ENCODE data around the gene ZFP37.

The ZFP37 gene

DNA sequence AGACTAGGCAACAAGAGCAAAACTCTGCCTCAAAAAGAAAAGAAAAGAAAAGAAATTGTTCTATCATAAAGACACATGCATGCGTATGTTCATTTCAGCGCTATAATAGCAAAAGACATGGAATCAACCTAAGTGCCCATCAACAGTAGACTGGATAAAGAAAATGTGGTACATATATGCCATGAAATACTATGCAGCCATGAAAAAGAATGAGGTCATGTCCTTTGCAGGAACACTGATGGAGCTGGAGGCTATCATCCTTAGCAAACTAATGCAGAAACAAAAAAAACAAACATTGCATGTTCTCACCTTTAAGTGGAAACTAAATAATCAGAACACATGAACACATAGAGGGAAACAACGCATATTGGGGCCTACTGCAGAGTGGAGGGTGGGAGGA lies 38.3 kb downstream of the ZFP37 start:
- Histone ChIP-seq H3K4me1 (ENCODE audit: control extremely low read depth in 1 of 4, control insufficient read depth in 4 of 4, insufficient read depth in 4 of 4, low read length in 3 of 4) (no peaks in the 10 kb centered on the region), H3K27ac (ENCODE audit: insufficient read depth in 1 of 2, low read depth in 1 of 2, low read length in 2 of 2, poor library complexity in 1 of 2, severe bottlenecking in 2 of 2) (no peak overlapping the region), H3K4me3 (ENCODE audit: control insufficient read depth in 1 of 7, extremely low read depth in 1 of 7, insufficient read depth in 4 of 7, low read depth in 2 of 7, low read length in 6 of 7) (no peak overlapping the region), H3K9me3 (ENCODE audit: control extremely low read depth in 1 of 5, control insufficient read depth in 4 of 5, insufficient read depth in 2 of 5, low read depth in 1 of 5, low read length in 4 of 5) (peaks cover 1 to 36% (median 3%) of the 10 kb centered on the region in 5 experiments), H3K27me3 (replicated peaks in 2 of 5; ENCODE audit: control insufficient read depth in 4 of 5, insufficient read depth in 5 of 5, low read length in 4 of 5) (peaks cover 0 to under 1% (median 0%) of the 10 kb centered on the region in 5 experiments), H3K36me3 (ENCODE audit: control insufficient read depth in 4 of 4, insufficient read depth in 4 of 4, low read length in 3 of 4) (no peaks in the 10 kb centered on the region)
- ChIA-PET CTCF (interaction anchor here (1.1 kb wide), 1 partner anchor 74 kb away, joined by 3 read pairs; no protein-coding TSS in a partner anchor), POLR2A (no interaction called here)
- 100% methylated on average over 2 of the region's 3 CpGs for WGBS (ENCODE audit: insufficient coverage)
- no peak for DNase-seq

DNA sequence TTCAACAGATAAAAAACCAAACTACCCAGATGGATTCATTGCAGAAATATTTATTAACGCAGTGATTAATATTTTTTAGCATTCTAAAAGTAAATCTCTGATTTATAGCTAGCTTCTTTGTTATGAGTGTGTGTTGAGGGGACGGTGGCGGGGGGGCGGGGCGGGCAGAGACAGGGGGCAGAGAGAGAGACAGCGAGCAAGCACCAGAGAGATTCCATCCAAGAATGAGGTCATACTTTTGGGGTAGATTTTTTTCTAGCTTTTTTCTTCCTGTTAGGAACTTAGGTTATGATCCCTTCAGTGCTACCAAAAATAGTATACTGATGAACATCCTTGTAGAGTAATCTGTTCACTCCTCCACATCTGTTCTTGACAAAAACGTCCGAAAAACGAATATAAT lies 44.0 kb downstream of the ZFP37 start:
- DNase-seq: no peak
- Histone ChIP-seq H3K9me3 (ENCODE audit: control extremely low read depth in 1 of 5, control insufficient read depth in 4 of 5, insufficient read depth in 2 of 5, low read depth in 1 of 5, low read length in 4 of 5) (peaks cover 7 to 46% (median 11%) of the 10 kb centered on the region in 5 experiments), H3K4me1 (ENCODE audit: control extremely low read depth in 1 of 4, control insufficient read depth in 4 of 4, insufficient read depth in 4 of 4, low read length in 3 of 4) (peaks cover 0 to 1% (median 0%) of the 10 kb centered on the region in 4 experiments), H3K27ac (ENCODE audit: insufficient read depth in 1 of 2, low read depth in 1 of 2, low read length in 2 of 2, poor library complexity in 1 of 2, severe bottlenecking in 2 of 2) (no peak overlapping the region), H3K4me3 (ENCODE audit: control insufficient read depth in 1 of 7, extremely low read depth in 1 of 7, insufficient read depth in 4 of 7, low read depth in 2 of 7, low read length in 6 of 7) (peak overlapping the region in 2 of 7 experiments; percentile 60 to 74), H3K27me3 (replicated peaks in 2 of 5; ENCODE audit: control insufficient read depth in 4 of 5, insufficient read depth in 5 of 5, low read length in 4 of 5) (peaks cover 0 to 8% (median 0%) of the 10 kb centered on the region in 5 experiments), H3K36me3 (ENCODE audit: control insufficient read depth in 4 of 4, insufficient read depth in 4 of 4, low read length in 3 of 4) (no peaks in the 10 kb centered on the region)
- WGBS (ENCODE audit: insufficient coverage): no CpG with 5 or more reads among the region's 9 CpGs
- ChIA-PET CTCF (no interaction called here), POLR2A (no interaction called here)

GRCh38 chr9:113011911-113012381 lies 44.6 kb downstream of the ZFP37 start, which contains the start of gene ZNF883:
Gene ZNF883, minus strand, starts transcription at chr9:113012192.
- DNase-seq: peak; percentile 22 to 76 (median 59)
- no peak within 1 kb of the TSS for H3K27ac ChIP-seq (ENCODE audit: insufficient read depth in 1 of 2, low read depth in 1 of 2, low read length in 2 of 2, poor library complexity in 1 of 2, severe bottlenecking in 2 of 2)
- ChIA-PET POLR2A (no interaction called here), CTCF (no interaction called here)
- H3K4me3 ChIP-seq (ENCODE audit: control insufficient read depth in 1 of 7, extremely low read depth in 1 of 7, insufficient read depth in 4 of 7, low read depth in 2 of 7, low read length in 6 of 7): peak within 1 kb of the TSS in 6 of 7 experiments; percentile 18 to 74 (median 50)
- peaks cover 0 to 8% (median 0%) of the 10 kb centered on the region in 5 experiments for H3K27me3 ChIP-seq (replicated peaks in 2 of 5; ENCODE audit: control insufficient read depth in 4 of 5, insufficient read depth in 5 of 5, low read length in 4 of 5)
- peaks cover 0 to 1% (median 0%) of the 10 kb centered on the region in 4 experiments for H3K4me1 ChIP-seq (ENCODE audit: control extremely low read depth in 1 of 4, control insufficient read depth in 4 of 4, insufficient read depth in 4 of 4, low read length in 3 of 4)
- 5% methylated on average over 21 of the region's 30 CpGs for WGBS (ENCODE audit: insufficient coverage)
- peaks cover 7 to 43% (median 14%) of the 10 kb centered on the region in 5 experiments for H3K9me3 ChIP-seq (ENCODE audit: control extremely low read depth in 1 of 5, control insufficient read depth in 4 of 5, insufficient read depth in 2 of 5, low read depth in 1 of 5, low read length in 4 of 5)
- H3K36me3 ChIP-seq (ENCODE audit: control insufficient read depth in 4 of 4, insufficient read depth in 4 of 4, low read length in 3 of 4): no peaks in the 10 kb centered on the region

- H3K4me3 ChIP-seq (ENCODE audit: control insufficient read depth in 1 of 7, extremely low read depth in 1 of 7, insufficient read depth in 4 of 7, low read depth in 2 of 7, low read length in 6 of 7): no peak overlapping the region
- H3K36me3 ChIP-seq (ENCODE audit: control insufficient read depth in 4 of 4, insufficient read depth in 4 of 4, low read length in 3 of 4): peaks cover 0 to 6% (median 0%) of the 10 kb centered on the region in 4 experiments
- no peak overlapping the region for H3K27ac ChIP-seq (ENCODE audit: insufficient read depth in 1 of 2, low read depth in 1 of 2, low read length in 2 of 2, poor library complexity in 1 of 2, severe bottlenecking in 2 of 2)
- no peak for DNase-seq
- POLR2A ChIA-PET: no interaction called here
- peaks cover 9 to 67% (median 15%) of the 10 kb centered on the region in 5 experiments for H3K9me3 ChIP-seq (ENCODE audit: control extremely low read depth in 1 of 5, control insufficient read depth in 4 of 5, insufficient read depth in 2 of 5, low read depth in 1 of 5, low read length in 4 of 5)
- no peaks in the 10 kb centered on the region for H3K4me1 ChIP-seq (ENCODE audit: control extremely low read depth in 1 of 4, control insufficient read depth in 4 of 4, insufficient read depth in 4 of 4, low read length in 3 of 4)
- no peaks in the 10 kb centered on the region for H3K27me3 ChIP-seq (replicated peaks in 2 of 5; ENCODE audit: control insufficient read depth in 4 of 5, insufficient read depth in 5 of 5, low read length in 4 of 5)
- CTCF ChIA-PET: no interaction called here
- no CpG with 5 or more reads among the region's 1 CpG for WGBS (ENCODE audit: insufficient coverage)
These were observed 50.7 kb downstream of the ZFP37 start for GRCh38 chr9:113005777-113006176.

DNA sequence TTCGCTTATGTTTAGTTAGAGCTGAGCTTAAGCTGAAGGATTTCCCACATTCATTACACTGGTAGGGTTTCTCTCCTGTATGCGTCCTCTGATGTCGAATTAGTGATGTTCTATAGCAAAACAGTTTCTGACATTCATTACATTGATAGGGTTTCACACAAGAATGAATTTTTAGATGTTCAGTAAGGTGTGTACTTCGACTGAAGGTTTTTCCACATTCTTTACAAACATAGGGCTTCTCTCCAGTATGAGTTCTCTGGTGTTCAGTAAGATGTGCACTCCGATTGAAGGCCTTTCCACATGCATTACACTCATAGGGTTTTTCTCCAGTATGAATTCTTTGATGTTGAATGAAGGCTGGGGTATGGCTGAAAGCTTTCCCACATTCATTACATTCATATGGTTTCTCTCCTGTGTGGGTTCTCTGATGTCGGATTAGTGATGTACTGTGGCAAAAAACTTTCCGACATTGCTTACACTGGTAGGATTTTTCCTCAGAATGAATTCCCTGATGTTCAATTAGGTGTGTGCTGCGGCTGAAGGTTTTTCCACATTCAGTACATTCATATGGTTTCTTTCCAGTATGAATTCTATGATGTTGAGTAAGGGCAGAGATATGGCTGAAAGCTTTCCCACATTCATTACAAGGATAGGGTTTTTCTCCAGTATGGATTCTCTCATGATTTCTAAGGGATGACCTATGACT lies 59.1 kb downstream of the ZFP37 start:
- no peaks in the 10 kb centered on the region for H3K4me1 ChIP-seq (ENCODE audit: control extremely low read depth in 1 of 4, control insufficient read depth in 4 of 4, insufficient read depth in 4 of 4, low read length in 3 of 4)
- 90% methylated on average over 2 of the region's 8 CpGs for WGBS (ENCODE audit: insufficient coverage)
- no peaks in the 10 kb centered on the region for H3K27me3 ChIP-seq (replicated peaks in 2 of 5; ENCODE audit: control insufficient read depth in 4 of 5, insufficient read depth in 5 of 5, low read length in 4 of 5)
- no peak overlapping the region for H3K27ac ChIP-seq (ENCODE audit: insufficient read depth in 1 of 2, low read depth in 1 of 2, low read length in 2 of 2, poor library complexity in 1 of 2, severe bottlenecking in 2 of 2)
- no peak for DNase-seq
- no peak overlapping the region for H3K4me3 ChIP-seq (ENCODE audit: control insufficient read depth in 1 of 7, extremely low read depth in 1 of 7, insufficient read depth in 4 of 7, low read depth in 2 of 7, low read length in 6 of 7)
- ChIA-PET CTCF (no interaction called here), POLR2A (no interaction called here)
- H3K36me3 ChIP-seq (ENCODE audit: control insufficient read depth in 4 of 4, insufficient read depth in 4 of 4, low read length in 3 of 4): peaks cover 0 to 34% (median 1%) of the 10 kb centered on the region in 4 experiments
- peaks cover 19 to 83% (median 36%) of the 10 kb centered on the region in 5 experiments for H3K9me3 ChIP-seq (ENCODE audit: control extremely low read depth in 1 of 5, control insufficient read depth in 4 of 5, insufficient read depth in 2 of 5, low read depth in 1 of 5, low read length in 4 of 5)
